Bone marrow (tissue), 2 donors: ENCODE results near the gene PADI3.
A peak's percentile ranks its signal among the peaks of the same experiment; 100 is the strongest.
"Not testable (repeated sequence)": the region's sequence is repeated elsewhere in the genome, so short reads cannot be mapped to it uniquely, and the experiment has no call there.

Experiments
- DNase-seq, 2 donors: peaks; one replicate each; lab custom pipeline; 2025; lab: John Stamatoyannopoulos, UW

PADI3 gene

GRCh38 chr1:17304826-17305175, 55.9 kb downstream of the PADI3 start:
- DNase-seq = no peak

DNA sequence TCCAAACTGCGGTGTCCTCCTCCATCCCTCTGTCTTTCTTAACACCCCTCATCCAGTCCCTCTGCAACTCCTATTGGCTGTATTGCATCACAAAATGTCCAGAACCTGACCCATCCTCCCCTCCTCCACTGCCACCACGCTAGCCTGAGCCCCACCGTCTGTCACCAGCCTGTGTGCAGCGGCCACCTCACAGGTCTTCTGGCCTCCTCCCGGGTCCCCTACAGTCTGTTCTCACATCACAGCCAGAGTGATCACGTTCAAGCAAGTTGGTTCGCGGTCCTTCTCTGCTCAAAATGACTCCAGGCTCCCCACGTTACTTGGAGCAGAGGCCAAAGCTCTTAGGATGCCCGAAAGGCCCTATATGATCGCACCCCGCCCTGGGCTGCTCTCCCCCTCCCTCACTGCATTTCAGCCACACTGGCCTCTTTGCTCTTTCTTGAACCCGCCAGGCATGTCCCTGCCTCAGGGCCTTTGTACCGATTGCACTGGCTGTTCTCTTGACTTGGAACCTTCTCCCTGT, 56.7 kb downstream of the PADI3 start:
- no peak for DNase-seq

- DNase-seq = no peak
Measured at GRCh38 chr1:17306407-17306806, 57.5 kb downstream of the PADI3 start.

DNA sequence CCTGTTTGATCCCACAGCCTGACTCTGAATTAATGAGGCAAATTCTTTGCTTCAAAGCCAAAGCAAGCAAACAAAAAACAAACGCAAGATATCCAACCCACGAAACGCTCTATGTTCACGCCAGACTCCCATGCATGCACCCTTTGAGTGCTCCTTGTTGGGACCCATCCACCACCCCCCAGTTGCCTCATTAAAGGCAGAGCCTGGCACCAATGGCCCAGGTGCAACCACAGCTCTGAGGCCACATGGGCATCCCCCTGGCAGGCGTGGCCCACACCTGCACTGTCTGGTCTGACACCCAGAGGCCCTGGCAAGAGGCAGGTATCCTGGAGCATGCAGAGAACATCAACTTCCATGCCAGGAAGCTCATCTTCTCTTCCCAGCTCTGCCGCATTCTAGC, 58.0 kb downstream of the PADI3 start:
- no peak for DNase-seq

DNA sequence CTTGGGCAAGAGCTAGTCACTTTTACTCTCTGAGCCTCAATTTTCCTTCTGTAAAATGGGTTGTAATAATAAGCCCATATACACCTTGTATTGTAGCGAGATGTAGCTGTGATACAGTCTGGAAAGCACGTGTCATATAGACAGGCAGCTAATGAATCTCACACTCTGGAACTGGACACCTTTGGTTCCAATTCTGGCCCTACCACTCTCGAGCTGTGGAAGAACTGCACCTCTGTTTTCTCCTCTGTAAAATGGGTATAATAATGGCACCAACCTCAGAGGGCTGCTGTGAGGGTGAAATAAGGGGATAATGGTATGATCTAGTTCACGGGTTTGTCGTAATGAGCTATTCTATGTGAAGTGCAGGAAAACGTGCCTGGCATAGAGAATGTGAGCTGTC, 58.4 kb downstream of the PADI3 start:
- no peak for DNase-seq

DNA sequence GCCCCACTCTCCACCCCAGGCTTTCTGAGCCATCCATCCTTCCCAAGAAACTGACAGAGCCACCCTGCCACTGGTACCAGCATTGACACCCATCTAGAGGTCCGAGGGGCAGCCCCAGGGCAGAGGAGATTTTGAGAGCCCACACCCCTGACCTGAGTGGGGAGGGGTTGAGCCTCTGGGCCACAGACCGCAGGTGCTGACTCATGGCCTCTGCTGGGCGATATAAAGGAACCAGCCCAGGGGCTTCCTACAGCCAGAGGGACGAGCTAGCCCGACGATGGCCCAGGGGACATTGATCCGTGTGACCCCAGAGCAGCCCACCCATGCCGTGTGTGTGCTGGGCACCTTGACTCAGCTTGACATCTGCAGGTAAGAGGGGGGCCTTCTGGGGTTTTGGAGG, 59.0 kb downstream of the PADI3 start, which contains the start of gene PADI4:
PADI4 (plus strand) TSS at position 252 of the 400 bp plus-strand sequence; CDS start at position 278, 26 bp downstream.
- peak; percentile 8 to 29 for DNase-seq

GRCh38 chr1:17308593-17308992, 59.7 kb downstream of the PADI3 start:
- DNase-seq = peak in 1 of 2 donors; percentile 25

- no peak for DNase-seq
Measured at GRCh38 chr1:17309426-17310067, 60.6 kb downstream of the PADI3 start.

- DNase-seq = no peak
Measured at GRCh38 chr1:17310068-17310640, 61.3 kb downstream of the PADI3 start.

GRCh38 chr1:17313530-17314309, 64.8 kb downstream of the PADI3 start:
- no peak for DNase-seq

GRCh38 chr1:17314491-17314971, 65.6 kb downstream of the PADI3 start:
- no peak for DNase-seq

GRCh38 chr1:17315542-17316130, 66.7 kb downstream of the PADI3 start:
- DNase-seq = no peak

GRCh38 chr1:17316704-17317103, 67.8 kb downstream of the PADI3 start:
- no peak for DNase-seq

- DNase-seq = no peak
Measured at GRCh38 chr1:17318262-17318661, 69.4 kb downstream of the PADI3 start.

- DNase-seq = no peak
Measured at GRCh38 chr1:17319561-17320350, 70.9 kb downstream of the PADI3 start.

GRCh38 chr1:17321857-17322390, 73.0 kb downstream of the PADI3 start:
- not testable (repeated sequence) for DNase-seq

DNA sequence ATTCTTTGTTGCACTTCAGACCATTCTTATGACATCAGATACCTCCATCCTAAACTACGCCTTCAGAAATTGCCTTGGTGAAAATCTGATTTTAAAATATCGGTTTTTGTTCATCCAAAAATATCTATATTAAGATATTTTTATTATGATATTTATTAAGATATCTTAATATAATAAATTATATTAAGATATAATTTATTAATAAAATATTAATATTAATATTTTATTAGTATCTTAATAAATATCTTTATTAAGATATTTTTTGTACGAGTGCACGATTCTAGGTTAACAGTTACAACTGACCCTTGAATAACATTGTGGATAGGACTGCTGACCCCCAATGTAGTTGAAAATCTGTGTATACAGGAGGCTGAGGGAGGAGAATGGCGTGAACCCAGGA, 80.0 kb downstream of the PADI3 start:
- no peak for DNase-seq

DNA sequence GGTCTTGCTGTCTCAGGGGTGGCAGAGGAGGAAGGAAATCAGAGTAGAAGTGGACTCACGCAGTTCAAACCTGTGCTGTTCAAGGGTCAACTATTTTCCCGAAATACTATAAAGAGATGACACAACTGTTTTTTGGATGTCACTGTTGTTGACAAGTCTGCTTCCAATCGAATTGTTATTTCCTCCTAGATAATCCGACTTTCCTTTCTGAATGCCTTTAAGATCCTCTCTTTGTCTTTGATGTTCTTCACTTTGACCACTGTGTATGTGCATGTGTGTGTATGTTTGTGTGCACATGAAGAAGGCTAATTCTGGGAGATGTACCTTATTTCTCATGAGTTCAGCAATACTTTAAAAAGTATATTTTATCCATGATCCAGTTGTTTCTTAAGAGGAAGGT, 80.7 kb downstream of the PADI3 start:
- no peak for DNase-seq

GRCh38 chr1:17330856-17331255, 82.0 kb downstream of the PADI3 start:
- no peak for DNase-seq

- DNase-seq = no peak
Measured at GRCh38 chr1:17333081-17333480, 84.2 kb downstream of the PADI3 start.
